Stimulated activated effector memory CD8-positive, alpha-beta T cell treated with anti-CD3 and anti-CD28 coated beads, Interleukin-12 subunit alpha, Interleukin-12 subunit beta, amount 100 ng/mL, for 72 hours (primary cell): ENCODE data around the gene FLT3.
"Not testable (repeated sequence)": the region's sequence is repeated elsewhere in the genome, so short reads cannot be mapped to it uniquely, and the experiment has no call there.

Experiments used
- ATAC-seq: fragments of 150-1000 bp; cut with Tn5 transposase; 2 replicates; pipeline ENCODE4 v1.10.0; 2021
- DNase-seq, 2 donors: peaks; one replicate each; pipeline ENCODE4 v3.0.0; 2021 to 2022; ENCODE audit warnings: low spot score in 2 of 2
- H3K27ac Mint-ChIP-seq: one replicate; pipeline ENCODE4 v1.8.0; 2022; ENCODE audit warnings: mild to moderate bottlenecking, mixed read lengths
- H3K36me3 Mint-ChIP-seq: one replicate; pipeline ENCODE4 v1.8.0; 2022; ENCODE audit warnings: mild to moderate bottlenecking, mixed read lengths
- H3K4me1 Mint-ChIP-seq: one replicate; pipeline ENCODE4 v1.8.0; 2022; ENCODE audit warnings: mixed read lengths
- H3K4me3 Mint-ChIP-seq: one replicate; pipeline ENCODE4 v1.8.0; 2022; ENCODE audit warnings: mild to moderate bottlenecking, mixed read lengths
- H3K9me3 Mint-ChIP-seq: one replicate; pipeline ENCODE4 v1.8.0; 2022; ENCODE audit warnings: mixed read lengths

Gene FLT3

GRCh38 chr13:27968316-27969081 is 131.9 kb downstream of the FLT3 start:
- H3K4me3 Mint-ChIP-seq, result peak overlapping the region; percentile 12

GRCh38 chr13:27967736-27968315 is 132.6 kb downstream of the FLT3 start:
- peak overlapping the region; percentile 12 for H3K4me3 Mint-ChIP-seq
- DNase-seq, result no peak

More at GRCh38 chr13:27968316-27969081, 131.9 kb downstream of the FLT3 start:
- no peak for DNase-seq
- H3K4me1 Mint-ChIP-seq, result peaks cover 20% of the 10 kb centered on the region
- H3K27ac Mint-ChIP-seq, result no peak overlapping the region
- no peaks in the 10 kb centered on the region for H3K36me3 Mint-ChIP-seq
- ATAC-seq, result no peak
- H3K9me3 Mint-ChIP-seq, result no peaks in the 10 kb centered on the region

GRCh38 chr13:27967203-27967735 is 133.1 kb downstream of the FLT3 start:
- DNase-seq (no peak), ATAC-seq (no peak)
- Mint-ChIP-seq H3K4me3 (peak overlapping the region; percentile 12), H3K4me1 (peaks cover 23% of the 10 kb centered on the region), H3K27ac (no peak overlapping the region), H3K36me3 (no peaks in the 10 kb centered on the region), H3K9me3 (no peaks in the 10 kb centered on the region)

More at GRCh38 chr13:27967736-27968315, 132.6 kb downstream of the FLT3 start:
- H3K36me3 Mint-ChIP-seq, result no peaks in the 10 kb centered on the region
- no peaks in the 10 kb centered on the region for H3K9me3 Mint-ChIP-seq
- H3K27ac Mint-ChIP-seq, result no peak overlapping the region
- no peak for ATAC-seq
- H3K4me1 Mint-ChIP-seq, result peaks cover 20% of the 10 kb centered on the region

- DNase-seq, result no peak
- Mint-ChIP-seq H3K9me3 (no peaks in the 10 kb centered on the region), H3K4me1 (peaks cover 25% of the 10 kb centered on the region), H3K36me3 (no peaks in the 10 kb centered on the region), H3K4me3 (no peak overlapping the region), H3K27ac (no peak overlapping the region)
- ATAC-seq, result no peak
Measured at GRCh38 chr13:27966641-27967202, 133.7 kb downstream of the FLT3 start.

GRCh38 chr13:27965740-27966640 is 134.4 kb downstream of the FLT3 start:
- no peaks in the 10 kb centered on the region for H3K9me3 Mint-ChIP-seq
- H3K4me1 Mint-ChIP-seq, result peaks cover 30% of the 10 kb centered on the region
- H3K27ac Mint-ChIP-seq, result no peak overlapping the region
- no peaks in the 10 kb centered on the region for H3K36me3 Mint-ChIP-seq
- ATAC-seq (no peak), DNase-seq (no peak)
- H3K4me3 Mint-ChIP-seq, result no peak overlapping the region

- H3K4me1 Mint-ChIP-seq, result peaks cover 30% of the 10 kb centered on the region
- H3K27ac Mint-ChIP-seq, result no peak overlapping the region
- H3K4me3 Mint-ChIP-seq, result no peak overlapping the region
- no peaks in the 10 kb centered on the region for H3K36me3 Mint-ChIP-seq
- DNase-seq (no peak), ATAC-seq (no peak)
- H3K9me3 Mint-ChIP-seq, result no peaks in the 10 kb centered on the region
Measured at GRCh38 chr13:27965343-27965739, 135.0 kb downstream of the FLT3 start.

GRCh38 chr13:27964741-27965323 is 135.5 kb downstream of the FLT3 start:
- Mint-ChIP-seq H3K4me3 (no peak overlapping the region), H3K4me1 (peaks cover 30% of the 10 kb centered on the region), H3K36me3 (no peaks in the 10 kb centered on the region), H3K9me3 (no peaks in the 10 kb centered on the region), H3K27ac (no peak overlapping the region)
- DNase-seq (no peak), ATAC-seq (no peak)

- H3K27ac Mint-ChIP-seq, result not testable (repeated sequence)
Measured at GRCh38 chr13:27964206-27964605, 136.2 kb downstream of the FLT3 start.

GRCh38 chr13:27963491-27963890 is 136.9 kb downstream of the FLT3 start:
- H3K27ac Mint-ChIP-seq, result no peak overlapping the region
- no peak for ATAC-seq
- H3K4me3 Mint-ChIP-seq, result no peak overlapping the region
- peaks cover 24% of the 10 kb centered on the region for H3K4me1 Mint-ChIP-seq
- DNase-seq, result no peak
- no peaks in the 10 kb centered on the region for H3K36me3 Mint-ChIP-seq
- no peaks in the 10 kb centered on the region for H3K9me3 Mint-ChIP-seq

More at GRCh38 chr13:27964206-27964605, 136.2 kb downstream of the FLT3 start:
- not testable (repeated sequence) for DNase-seq, H3K4me3 Mint-ChIP-seq, ATAC-seq, H3K9me3 Mint-ChIP-seq, H3K36me3 Mint-ChIP-seq
- peaks cover 27% of the 10 kb centered on the region for H3K4me1 Mint-ChIP-seq

- Mint-ChIP-seq H3K27ac (no peak overlapping the region), H3K9me3 (no peaks in the 10 kb centered on the region), H3K36me3 (no peaks in the 10 kb centered on the region), H3K4me3 (no peak overlapping the region), H3K4me1 (peaks cover 21% of the 10 kb centered on the region)
- DNase-seq (no peak), ATAC-seq (no peak)
Measured at GRCh38 chr13:27962982-27963381, 137.4 kb downstream of the FLT3 start.

GRCh38 chr13:27962128-27962841 is 138.1 kb downstream of the FLT3 start:
- ATAC-seq (no peak), DNase-seq (no peak)
- Mint-ChIP-seq H3K9me3 (no peaks in the 10 kb centered on the region), H3K36me3 (no peaks in the 10 kb centered on the region), H3K4me1 (peaks cover 14% of the 10 kb centered on the region), H3K27ac (no peak overlapping the region), H3K4me3 (no peak overlapping the region)

- no peak for DNase-seq
- no peak for ATAC-seq
- Mint-ChIP-seq H3K36me3 (no peaks in the 10 kb centered on the region), H3K4me3 (peak overlapping the region; percentile 47), H3K9me3 (no peaks in the 10 kb centered on the region), H3K27ac (no peak overlapping the region), H3K4me1 (peaks cover 10% of the 10 kb centered on the region)
Measured at GRCh38 chr13:27961227-27962085, 138.9 kb downstream of the FLT3 start.

GRCh38 chr13:27960362-27961226 is 139.8 kb downstream of the FLT3 start:
- Mint-ChIP-seq H3K36me3 (no peaks in the 10 kb centered on the region), H3K27ac (no peak overlapping the region), H3K4me3 (peak overlapping the region; percentile 47), H3K4me1 (peaks cover 10% of the 10 kb centered on the region), H3K9me3 (no peaks in the 10 kb centered on the region)
- DNase-seq (no peak), ATAC-seq (peak; percentile 42)
